ENCODE measurements around the gene SMIM9.

- TF ChIP-seq CTCF (IDR thresholded peaks at IDR 0.05; ENCODE audit: low read length), result no peak
- TF ChIP-seq EZH2phosphoT487 (IDR thresholded peaks at IDR 0.05; ENCODE audit: low read length), result no peak
- TF ChIP-seq EZH2 (optimal IDR thresholded peaks at IDR 0.05; ENCODE audit: low read depth, low read length), result no peak
Observed at GRCh38 chrX:154873329-154873728, 38.9 kb upstream of the SMIM9 start.

Data from MM.1S (cell line).